DND-41 (cell line): ENCODE results near the gene IL37.

ENCODE experiments used
- ATAC-seq: fragments of 200-7000 bp; cut with Tn5 transposase; 3 replicates; pipeline ENCODE4 v1.9.1; 2021; ENCODE audit warnings: low read depth; ENCODE audit not compliant: insufficient read depth
- DNase-seq: peaks from one replicate; pipeline ENCODE4 v3.0.0-alpha.2; 2020
- H2AFZ ChIP-seq: 2 replicates; pipeline ENCODE4 v1.6.0; 2012; ENCODE audit warnings: low read depth, low read length
- H3K27ac ChIP-seq: 2 replicates; pipeline ENCODE4 v1.5.1; 2012; ENCODE audit warnings: low read length, inconsistent platforms
- H3K27me3 ChIP-seq: fragments of 200-600 bp; sonication (generic); 2 replicates; pipeline ENCODE4 v1.6.0; 2012; ENCODE audit warnings: low read length, mild to moderate bottlenecking, inconsistent platforms; ENCODE audit not compliant: insufficient read depth, poor library complexity
- H3K36me3 ChIP-seq: 2 replicates; pipeline ENCODE4 v1.5.1; 2012; ENCODE audit warnings: low read length, inconsistent platforms; ENCODE audit not compliant: insufficient read depth
- H3K4me1 ChIP-seq: 2 replicates; pipeline ENCODE4 v1.5.1; 2012; ENCODE audit warnings: mild to moderate bottlenecking, low read length; ENCODE audit not compliant: insufficient read depth
- H3K4me2 ChIP-seq: 2 replicates; pipeline ENCODE4 v1.6.0; 2012; ENCODE audit warnings: mild to moderate bottlenecking, moderate library complexity, low read length, inconsistent platforms; ENCODE audit not compliant: insufficient read depth
- H3K4me3 ChIP-seq, 2 experiments: fragments of 200-600 bp in 1 of 2; shearing (Covaris generic) in 1 of 2; 2 replicates each; pipeline ENCODE4 v1.5.1; 2012 to 2016; ENCODE audit warnings: inconsistent platforms in 2 of 2, low read length in 2 of 2, mild to moderate bottlenecking in 2 of 2, low read depth in 1 of 2, moderate library complexity in 1 of 2
- H3K79me2 ChIP-seq: 2 replicates; pipeline ENCODE4 v1.6.0; 2012; ENCODE audit warnings: low read length, inconsistent platforms; ENCODE audit not compliant: insufficient read depth
- H3K9ac ChIP-seq: 2 replicates; pipeline ENCODE4 v1.6.0; 2012; ENCODE audit warnings: low read depth, mild to moderate bottlenecking, inconsistent platforms, low read length, moderate library complexity
- H3K9me3 ChIP-seq: 2 replicates; pipeline ENCODE4 v1.5.1; 2012; ENCODE audit warnings: low read length, moderate library complexity, mild to moderate bottlenecking, inconsistent platforms; ENCODE audit not compliant: insufficient read depth, severe bottlenecking
- H4K20me1 ChIP-seq: 2 replicates; pipeline ENCODE4 v1.6.0; 2012; ENCODE audit warnings: low read length; ENCODE audit not compliant: insufficient read depth
- CTCF ChIP-seq: IDR thresholded peaks from 2 replicates; pipeline ENCODE4 v1.5.1; 2012; ENCODE audit warnings: borderline replicate concordance, low read length, moderate library complexity, mild to moderate bottlenecking; ENCODE audit not compliant: poor library complexity, severe bottlenecking; ENCODE audit errors: extremely low read depth
- EZH2 ChIP-seq: IDR thresholded peaks from 3 replicates; pipeline ENCODE4 v1.6.1; 2012; ENCODE audit warnings: borderline replicate concordance, low read depth, mild to moderate bottlenecking, moderate library complexity, low read length, inconsistent platforms; ENCODE audit not compliant: severe bottlenecking

IL37 gene

GRCh38 chr2:112957511-112957910 is 46.5 kb downstream of the IL37 start:
- no peaks in the 10 kb centered on the region for H3K79me2 ChIP-seq
- H3K27ac ChIP-seq: no peak overlapping the region
- DNase-seq: no peak
- no peak overlapping the region for H3K4me2 ChIP-seq
- H3K36me3 ChIP-seq: no peaks in the 10 kb centered on the region
- no peaks in the 10 kb centered on the region for H3K4me1 ChIP-seq
- H3K27me3 ChIP-seq: peaks cover 6% of the 10 kb centered on the region
- no peak for TF ChIP-seq CTCF
- no peak for TF ChIP-seq EZH2
- H3K4me3 ChIP-seq: no peak overlapping the region
- ATAC-seq: no peak
- no peaks in the 10 kb centered on the region for H3K9me3 ChIP-seq
- H4K20me1 ChIP-seq: no peaks in the 10 kb centered on the region
- no peak overlapping the region for H3K9ac ChIP-seq
- no peak overlapping the region for H2AFZ ChIP-seq

GRCh38 chr2:112958428-112959108 is 47.6 kb downstream of the IL37 start:
- no peaks in the 10 kb centered on the region for H3K79me2 ChIP-seq
- H3K4me3 ChIP-seq: no peak overlapping the region
- H3K4me1 ChIP-seq: no peaks in the 10 kb centered on the region
- DNase-seq (peak; percentile 52), ATAC-seq (peak; percentile 97)
- TF ChIP-seq EZH2 (no peak), CTCF (peak; percentile 86)
- H3K36me3 ChIP-seq: no peaks in the 10 kb centered on the region
- H3K9ac ChIP-seq: no peak overlapping the region
- peaks cover 12% of the 10 kb centered on the region for H3K27me3 ChIP-seq
- H3K4me2 ChIP-seq: no peak overlapping the region
- H4K20me1 ChIP-seq: no peaks in the 10 kb centered on the region
- no peak overlapping the region for H2AFZ ChIP-seq
- no peak overlapping the region for H3K27ac ChIP-seq
- no peaks in the 10 kb centered on the region for H3K9me3 ChIP-seq

GRCh38 chr2:112959109-112959812 is 48.3 kb downstream of the IL37 start:
- Histone ChIP-seq H3K27ac (no peak overlapping the region), H3K4me1 (no peaks in the 10 kb centered on the region), H4K20me1 (no peaks in the 10 kb centered on the region), H3K79me2 (no peaks in the 10 kb centered on the region), H3K9me3 (no peaks in the 10 kb centered on the region), H3K4me2 (no peak overlapping the region), H2AFZ (no peak overlapping the region), H3K36me3 (no peaks in the 10 kb centered on the region), H3K4me3 (no peak overlapping the region), H3K9ac (no peak overlapping the region), H3K27me3 (peaks cover 12% of the 10 kb centered on the region)
- DNase-seq: no peak
- no peak for ATAC-seq
- TF ChIP-seq EZH2: no peak
- no peak for TF ChIP-seq CTCF
